GM19395 (cell line): ENCODE results near the gene CMYA5.
A peak's percentile ranks its signal among the peaks of the same experiment; 100 is the strongest.
"Not testable (repeated sequence)": the region's sequence is repeated elsewhere in the genome, so short reads cannot be mapped to it uniquely, and the experiment has no call there.

Experiments
- ATAC-seq: cut with Tn5 transposase; IDR thresholded peaks from one replicate; pipeline ENCODE4 v1.9.1; 2021; ENCODE audit warnings: mild to moderate bottlenecking, moderate library complexity; ENCODE audit not compliant: unreplicated experiment

CMYA5 gene

DNA sequence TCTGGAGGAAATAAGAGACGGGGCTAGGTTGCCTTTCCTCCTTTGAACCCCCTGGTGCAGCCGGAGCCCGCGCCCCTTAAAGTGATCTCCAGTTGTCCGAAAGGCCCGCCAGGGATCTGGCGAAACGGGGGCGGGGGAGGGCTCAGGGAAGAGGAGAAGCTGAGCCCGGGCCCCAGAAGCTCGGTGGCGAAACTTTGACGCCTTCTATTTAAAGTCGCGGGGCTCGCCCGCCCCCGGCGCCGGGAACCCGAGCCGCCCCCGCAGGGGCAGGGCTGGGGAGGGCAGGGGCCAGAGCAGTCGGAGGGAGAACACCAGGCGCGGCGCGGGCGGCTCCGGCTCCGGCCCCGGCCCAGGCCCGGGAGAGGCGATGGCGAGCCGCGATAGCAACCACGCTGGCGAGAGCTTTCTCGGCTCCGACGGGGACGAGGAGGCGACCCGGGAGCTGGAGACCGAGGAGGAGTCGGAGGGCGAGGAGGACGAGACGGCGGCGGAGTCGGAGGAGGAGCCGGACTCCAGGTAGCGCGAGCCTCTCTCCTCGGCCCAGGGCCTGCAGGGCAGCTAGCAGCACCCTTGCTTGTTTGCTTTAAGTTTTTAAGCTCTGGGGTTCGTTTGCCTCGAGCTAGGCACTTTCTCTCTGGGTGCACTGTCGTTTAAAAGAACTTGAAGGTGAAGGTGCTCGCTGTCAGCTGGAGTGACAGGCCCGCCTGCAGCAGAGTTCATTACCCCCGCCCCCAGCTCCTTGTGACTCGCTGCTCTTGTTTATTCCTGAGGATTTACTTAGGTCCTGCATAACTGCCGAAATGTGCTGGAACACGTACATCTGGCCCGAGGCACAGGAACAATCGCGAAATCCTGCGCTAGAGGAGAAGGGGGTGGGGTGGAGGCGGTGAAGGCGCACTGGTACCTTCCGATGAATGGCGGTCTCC lies at the start of gene CMYA5:
TSS of gene CMYA5 (plus strand) at position 296 of the 926 bp plus-strand sequence. CDS start at position 368, 72 bp downstream.
- no peak for ATAC-seq

DNA sequence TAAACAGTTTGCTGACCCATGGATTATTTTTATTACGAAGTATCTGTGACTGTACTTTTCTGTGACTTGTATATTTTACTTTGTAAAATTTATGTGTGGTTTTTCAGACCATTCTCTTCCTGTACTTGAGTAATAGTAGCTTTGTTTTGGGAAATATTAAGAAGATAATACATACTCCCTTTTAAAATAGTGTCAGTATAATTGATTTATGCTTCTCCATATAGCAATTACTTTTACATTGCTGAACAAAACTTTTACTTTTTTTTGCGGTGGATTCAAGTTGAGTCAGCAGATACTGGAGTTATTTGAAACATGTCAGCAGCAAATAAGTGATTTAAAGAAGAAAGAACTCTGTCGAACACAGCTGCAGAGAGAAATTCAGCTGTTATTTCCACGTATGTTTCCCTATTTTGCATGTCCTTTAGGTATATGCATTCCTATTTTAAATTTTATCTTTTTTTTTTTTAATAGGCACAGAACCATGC lies 49.0 kb upstream of the CMYA5 start:
- ATAC-seq, result no peak

DNA sequence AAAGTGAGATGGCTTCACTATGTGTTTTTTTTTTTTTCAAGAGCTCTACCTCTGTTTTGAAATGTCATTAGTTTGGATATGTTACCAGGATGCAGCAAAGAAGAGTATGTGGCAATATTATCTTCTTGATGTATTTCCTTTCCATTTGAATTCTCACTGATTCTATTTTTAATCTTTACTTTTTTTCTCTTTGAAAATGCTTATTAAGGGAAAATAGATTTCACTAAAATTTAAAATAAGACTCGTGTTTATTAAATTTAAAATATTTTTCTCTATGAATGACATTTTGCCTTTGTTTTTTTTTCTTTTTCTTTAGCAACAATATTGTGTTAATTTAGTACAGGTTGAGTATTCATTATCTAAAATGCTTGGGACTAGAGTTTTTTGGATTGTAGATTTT lies 48.2 kb upstream of the CMYA5 start:
- no peak for ATAC-seq

DNA sequence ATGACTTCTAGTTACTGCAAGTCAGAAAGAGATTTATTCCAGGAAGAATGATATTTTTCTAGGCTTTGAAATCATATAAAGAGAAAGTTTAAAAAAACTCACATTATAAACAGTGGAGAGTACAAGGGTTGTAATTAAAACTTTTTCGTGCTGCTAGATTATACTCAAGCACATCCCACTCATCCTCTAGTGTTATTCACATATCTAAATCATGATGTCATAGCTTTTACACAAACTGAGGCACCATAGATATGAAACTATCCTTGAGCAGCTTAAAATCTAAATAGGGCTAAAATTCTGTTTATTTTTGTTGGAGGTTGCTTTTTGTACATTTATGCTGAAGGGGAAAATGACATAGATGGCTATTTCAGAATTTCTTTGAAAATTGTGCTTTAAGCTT lies 47.4 kb upstream of the CMYA5 start:
- no peak for ATAC-seq

DNA sequence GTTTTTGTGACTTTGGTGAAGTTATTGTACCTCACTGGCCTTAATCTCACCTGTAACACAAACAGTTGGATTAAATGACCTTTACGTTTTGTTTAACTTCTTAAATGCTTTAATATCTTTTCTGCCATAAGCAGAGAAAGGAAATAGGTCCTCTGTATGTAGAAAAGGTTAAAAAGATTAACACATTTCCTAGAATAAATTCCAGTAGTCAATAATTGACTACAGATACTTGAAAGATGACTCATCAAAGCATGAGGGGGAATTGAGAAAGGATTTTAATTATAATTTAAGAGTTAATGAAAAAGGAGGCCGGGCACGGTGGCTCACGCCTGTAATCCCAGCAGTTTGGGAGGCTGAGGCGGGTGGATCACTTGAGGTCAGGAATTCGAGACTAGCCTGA lies 35.8 kb upstream of the CMYA5 start:
- ATAC-seq, result no peak

DNA sequence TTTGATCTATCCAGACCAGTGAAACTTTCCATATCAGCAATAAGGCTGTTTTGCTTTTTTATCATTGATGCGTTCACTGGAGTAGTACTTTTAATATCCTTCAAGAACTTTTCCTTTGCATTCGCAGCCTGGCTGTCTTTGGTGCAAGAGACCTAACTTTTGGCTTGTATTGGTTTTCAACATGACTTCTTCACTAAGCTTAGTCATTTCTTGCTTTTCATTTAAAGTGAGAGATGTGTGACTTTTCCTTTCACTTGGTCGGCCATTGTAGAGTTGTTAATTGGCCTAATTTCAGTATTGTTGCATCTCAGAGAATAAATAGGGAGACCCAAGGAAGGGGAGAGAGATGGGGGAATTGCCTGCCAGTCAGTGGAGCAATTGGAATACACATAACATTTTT lies 26.4 kb upstream of the CMYA5 start:
- no peak for ATAC-seq

DNA sequence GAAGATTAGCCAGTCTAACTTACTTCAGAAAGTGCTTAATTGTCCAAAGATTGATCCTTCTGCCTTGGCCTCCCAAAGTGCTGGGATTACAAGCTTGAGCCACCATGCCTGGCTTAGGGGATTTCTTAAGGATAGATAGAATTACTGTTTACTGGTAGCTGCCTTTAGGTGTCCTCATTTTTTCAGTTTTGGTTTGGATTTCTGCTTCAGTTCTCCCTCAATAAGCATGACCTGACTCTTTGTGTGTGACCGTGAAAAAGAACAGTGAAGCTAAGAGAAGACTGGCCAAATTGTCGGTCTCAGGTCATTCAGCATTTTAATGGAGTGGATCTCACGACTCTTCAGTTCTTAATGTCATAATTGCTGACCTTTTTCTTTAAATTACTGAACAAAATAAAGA lies 22.9 kb upstream of the CMYA5 start:
- no peak for ATAC-seq

DNA sequence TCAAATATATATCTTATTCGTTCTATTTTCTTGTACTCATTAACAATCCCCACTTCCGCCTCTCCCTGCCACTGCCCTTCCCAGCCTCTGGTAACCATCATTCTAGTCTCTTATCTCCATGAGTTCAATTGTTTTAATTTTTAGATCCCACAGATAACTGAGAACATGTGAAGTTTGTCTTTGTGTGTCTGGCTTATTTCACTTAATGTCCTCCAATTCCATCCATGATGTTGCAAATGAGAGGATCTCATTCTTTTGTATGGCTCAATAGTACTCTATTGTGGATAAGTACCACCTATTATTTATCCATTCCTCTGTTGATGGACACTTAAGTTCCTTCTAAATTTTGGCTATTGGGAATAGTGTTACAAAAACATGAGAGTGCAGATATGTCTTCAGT lies 17.2 kb upstream of the CMYA5 start:
- no peak for ATAC-seq

DNA sequence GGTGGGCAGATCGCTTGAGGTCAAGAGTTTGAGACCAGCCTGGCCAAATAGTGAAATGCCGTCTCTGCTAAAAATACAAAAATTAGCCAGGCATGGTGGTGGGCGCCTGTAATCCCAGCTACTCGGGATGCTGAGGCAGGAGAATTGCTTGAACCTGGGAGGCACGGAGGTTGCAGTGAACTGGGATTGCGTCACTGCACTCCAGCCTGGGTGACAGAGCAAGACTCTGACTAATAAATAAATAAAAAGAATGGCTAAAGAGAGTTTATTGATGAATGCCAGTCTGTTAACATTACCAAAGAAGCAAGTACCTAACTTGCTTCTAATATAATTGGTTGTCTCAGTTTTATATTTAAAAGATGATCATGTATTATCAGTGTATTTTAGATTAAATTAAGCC lies 13.3 kb upstream of the CMYA5 start:
- ATAC-seq, result not testable (repeated sequence)

DNA sequence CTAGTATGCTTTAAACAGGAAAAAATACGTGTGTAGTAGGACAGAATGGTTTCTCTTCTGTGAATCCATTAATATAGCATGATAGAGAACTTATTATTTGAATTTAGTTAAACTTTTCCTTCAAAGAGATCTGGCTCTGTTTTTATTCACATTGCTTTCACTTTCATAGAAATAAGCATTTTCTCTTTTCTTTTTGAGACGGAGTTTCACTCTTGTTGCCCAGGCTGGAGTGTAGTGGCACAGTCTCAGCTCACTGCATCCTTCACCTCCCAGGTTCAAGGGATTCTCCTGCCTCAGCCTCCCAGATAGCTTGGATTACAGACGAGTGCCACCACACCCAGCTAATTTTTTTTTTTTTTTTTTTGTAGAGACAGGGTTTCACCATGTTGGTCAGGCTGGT lies 7.5 kb upstream of the CMYA5 start:
- ATAC-seq, result not testable (repeated sequence)

DNA sequence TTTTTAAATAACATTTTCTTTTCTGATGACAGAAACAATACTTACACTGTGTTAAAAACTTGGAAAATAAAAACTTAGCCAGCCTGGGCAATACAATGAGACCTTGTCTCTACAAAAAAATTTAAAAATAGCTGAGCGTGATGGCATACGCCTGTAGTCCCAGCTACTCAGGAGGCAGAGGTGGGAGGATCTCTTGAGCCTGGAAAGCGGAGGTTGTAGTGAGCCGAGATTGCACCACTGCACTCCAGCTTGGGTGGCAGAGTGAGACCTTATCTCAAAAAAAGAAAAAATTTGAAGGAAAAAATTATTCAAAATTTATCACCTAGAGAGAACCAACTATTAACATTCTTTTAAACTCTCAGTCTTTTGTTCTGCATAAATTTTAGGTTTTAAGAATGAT lies 4.9 kb upstream of the CMYA5 start:
- no peak for ATAC-seq

DNA sequence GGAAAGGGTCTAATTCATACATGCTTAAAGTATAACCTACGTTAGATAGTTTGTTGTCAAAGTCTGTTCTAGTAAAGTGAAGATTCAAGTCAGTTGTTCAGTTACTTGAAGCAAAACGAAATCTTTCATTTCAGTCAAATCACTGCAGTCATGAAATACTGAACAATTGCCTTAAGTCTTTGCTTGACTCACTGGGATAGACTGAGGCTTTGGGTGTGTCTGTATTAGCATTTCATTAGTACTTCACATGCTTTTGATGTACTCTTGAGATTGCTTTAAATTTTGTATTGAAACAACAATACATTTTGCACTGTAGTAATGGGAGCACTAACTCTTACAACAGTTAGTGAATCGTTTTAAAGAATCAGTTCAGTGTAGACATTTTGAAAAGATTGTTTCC lies 4.0 kb upstream of the CMYA5 start:
- no peak for ATAC-seq

DNA sequence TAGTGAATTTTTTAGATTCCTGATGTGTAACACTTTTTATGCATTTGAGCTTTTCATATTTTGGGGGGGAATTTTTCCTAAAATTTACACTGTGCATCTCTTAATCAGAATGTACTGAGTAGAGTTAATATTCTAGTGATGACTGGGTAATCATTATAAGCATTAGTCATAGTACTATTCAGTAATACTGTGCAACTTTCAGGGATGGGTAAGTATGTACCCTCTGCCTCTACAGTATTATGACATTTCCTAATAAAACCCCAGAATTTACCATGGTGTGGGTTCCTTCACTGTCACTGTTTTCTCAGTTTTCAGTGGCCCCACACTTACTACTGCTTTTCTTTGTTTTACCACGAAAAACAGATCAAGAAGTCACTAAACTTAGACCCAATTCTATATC lies 2.8 kb upstream of the CMYA5 start:
- no peak for ATAC-seq

DNA sequence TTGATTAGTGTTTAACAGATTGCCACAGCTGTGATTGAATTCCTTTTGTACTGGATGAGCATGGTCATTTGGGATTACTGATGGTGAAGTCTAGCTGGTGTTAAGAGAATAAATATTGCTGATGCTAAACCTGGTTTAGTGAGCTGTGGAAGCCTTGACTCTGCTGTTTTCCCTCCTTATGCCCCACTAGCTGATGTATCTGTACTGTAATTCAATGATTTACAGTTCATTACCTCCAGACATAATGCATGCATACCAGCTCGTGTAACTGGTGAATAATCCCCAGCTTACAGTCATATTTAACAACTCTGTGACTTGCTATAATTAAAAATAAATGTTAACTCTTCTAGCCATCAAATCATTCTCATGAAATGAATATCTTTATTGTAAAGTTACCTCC lies 1.7 kb upstream of the CMYA5 start:
- ATAC-seq, result no peak

DNA sequence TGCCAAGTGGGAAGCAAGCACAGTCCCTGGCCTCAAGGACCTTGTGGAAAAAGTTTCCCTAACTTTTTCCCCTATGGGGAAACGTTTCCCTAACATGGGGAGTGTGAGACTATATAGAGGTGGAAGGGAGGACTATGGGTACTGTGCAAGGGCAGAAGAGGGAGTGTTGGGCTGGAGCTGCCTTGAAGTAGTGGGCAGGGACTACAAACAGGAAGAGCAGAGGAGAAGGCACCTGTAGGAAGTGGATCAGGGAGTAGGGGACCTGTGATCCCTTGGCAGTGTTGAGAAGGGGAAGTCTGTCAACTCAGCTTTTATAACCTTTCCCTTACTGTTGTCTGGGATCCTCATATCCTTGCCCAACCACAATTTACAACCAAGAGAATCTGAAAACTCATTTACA lies 1.4 kb downstream of the CMYA5 start:
- ATAC-seq, result no peak

DNA sequence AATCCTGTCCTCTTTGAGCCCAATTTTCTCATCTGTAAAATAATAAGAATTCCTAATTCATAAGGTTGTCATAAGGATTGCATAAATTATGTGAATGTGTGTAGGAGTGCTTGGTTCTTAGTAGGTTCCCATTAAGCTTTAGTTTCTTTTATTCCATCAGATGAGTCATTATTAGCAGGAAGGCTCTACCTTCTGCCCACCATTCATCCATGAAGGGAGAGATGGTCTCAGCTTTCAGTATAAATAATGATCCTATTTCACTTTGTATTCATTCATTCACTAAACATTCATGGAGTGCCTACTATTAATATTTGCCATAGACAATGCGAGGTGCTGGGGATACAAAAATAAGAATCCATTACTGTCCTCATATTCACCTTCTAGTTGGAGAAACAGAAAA lies 3.0 kb downstream of the CMYA5 start:
- ATAC-seq, result no peak

DNA sequence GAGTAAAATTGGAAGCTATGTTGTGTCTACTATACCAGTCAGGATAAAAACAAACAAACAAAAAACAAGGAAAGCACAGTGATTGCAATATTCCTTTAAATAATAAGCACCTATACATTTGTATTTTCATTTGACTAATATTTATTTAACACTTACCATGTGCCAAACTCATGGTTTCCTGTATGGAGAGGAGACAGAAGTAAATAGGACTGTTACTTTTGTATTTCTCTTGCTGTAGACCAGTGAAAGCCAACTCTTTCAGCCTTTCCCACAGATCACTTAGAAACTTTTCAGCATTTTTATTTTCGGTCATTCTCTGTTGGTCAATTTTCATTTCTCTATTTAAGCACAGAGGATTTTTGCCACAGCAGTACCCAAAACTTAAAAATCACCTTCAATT lies 4.5 kb downstream of the CMYA5 start:
- ATAC-seq, result no peak

DNA sequence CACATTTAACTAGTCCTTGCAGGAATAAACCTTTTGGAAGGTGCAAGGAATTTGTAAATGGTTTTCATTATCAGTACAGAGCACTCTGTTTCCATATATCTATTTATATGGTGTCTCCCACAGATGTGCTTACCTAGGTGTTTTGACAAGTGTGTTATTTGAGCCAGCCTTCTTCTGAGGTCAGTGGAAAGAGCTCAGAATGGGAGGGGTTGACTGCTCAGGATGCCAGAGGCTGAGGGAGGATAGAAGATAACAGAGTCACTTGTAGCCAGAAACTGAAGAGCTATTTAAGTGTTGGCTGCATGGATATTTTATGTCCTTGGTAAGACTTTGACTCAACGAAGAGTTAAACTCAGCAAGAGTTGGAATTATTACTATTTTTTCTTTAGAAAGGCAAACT lies 5.0 kb downstream of the CMYA5 start:
- ATAC-seq, result no peak

DNA sequence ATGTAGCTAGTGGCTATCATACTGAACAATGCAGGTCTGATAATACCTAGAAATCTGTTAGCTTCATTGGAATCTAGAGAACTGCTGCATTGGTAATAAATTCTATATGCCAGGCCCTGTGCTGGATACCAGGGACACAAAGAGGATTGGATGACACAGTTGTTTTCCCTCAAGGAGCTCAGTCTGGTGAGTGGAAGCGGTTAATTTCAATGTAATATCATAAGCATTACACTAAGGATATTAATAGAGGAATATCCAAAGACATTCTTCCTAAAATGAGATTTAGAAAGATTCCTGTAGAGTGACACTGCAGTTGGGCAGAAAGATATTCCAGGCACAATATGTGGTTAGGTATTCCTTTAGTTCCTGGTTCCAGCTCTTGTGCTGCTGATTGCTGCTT lies 5.9 kb downstream of the CMYA5 start:
- ATAC-seq, result no peak

DNA sequence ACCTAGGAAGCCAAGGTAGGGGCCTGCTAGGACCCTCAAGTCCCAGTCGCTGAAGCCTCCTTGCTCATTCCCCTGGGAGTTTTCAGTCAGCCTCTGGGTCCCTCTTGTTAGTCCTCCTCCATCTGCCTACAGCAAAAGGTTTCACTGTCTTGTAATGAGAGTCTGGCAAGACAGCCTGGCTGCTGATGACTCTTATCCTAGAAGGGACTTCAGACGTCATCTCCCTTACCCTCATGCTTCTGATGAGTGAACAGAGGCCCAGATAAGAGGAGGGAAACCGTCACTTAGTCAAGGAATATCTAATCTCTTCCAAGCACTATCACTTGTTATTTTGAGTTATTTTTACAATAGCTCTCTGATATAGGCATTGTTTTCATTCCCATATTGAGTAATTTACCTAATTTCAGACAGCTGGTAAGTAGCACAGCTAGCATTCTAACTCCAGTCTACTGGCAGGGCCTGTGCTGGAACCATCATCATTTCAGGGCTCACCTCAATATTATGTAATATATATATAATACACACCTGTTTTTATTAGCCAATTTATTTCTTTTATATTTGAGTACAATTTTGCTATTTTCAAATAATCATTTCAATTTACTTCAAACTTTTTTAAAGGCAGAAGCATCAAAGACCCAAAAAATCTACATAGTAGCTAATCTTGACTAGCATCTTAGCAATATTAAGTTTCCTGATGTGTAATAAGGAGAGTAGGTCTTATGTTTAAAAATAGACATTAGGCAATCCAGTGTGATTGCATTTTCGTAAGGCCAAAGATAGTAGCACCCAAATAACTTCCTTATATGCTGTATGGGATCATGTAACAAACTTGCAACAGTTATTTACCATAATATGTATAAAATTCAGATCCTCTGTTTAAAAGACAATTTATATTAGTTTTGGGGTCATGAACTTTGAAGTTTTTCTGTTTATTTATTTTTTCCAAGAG lies 7.9 kb downstream of the CMYA5 start:
- ATAC-seq, result no peak

DNA sequence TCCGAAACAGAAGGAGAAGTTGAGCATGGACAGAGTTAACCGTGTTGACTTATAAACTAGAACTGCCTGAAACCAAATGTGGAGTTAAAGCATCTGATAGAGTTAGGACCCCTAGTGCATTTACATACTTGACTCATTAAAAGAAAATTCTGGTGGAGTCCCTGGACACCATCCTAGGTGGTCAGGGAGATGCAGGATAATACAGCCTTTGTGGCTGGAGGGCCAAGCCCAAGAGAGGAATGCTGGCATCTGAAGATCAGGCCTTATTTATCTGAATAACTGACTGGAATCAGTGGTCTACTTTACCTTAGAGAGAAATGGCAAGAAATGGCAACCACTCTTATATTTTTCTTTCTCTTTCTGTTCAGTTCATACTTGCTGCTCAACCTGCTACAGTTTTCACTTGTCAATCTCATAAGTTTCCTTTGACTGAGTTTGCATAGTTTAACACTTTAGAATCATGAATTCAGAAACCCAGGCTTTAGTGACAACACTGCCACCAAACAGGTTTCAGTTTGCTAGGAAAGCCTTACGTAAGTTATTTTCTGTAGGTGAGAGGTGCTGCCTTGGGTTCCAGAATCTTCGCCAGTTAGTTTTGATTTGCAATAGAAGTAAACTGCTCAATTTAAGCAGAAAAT lies 10.2 kb downstream of the CMYA5 start:
- peak; percentile 90 for ATAC-seq
